CD8-positive, alpha-beta memory T cell (primary cell): ENCODE measurements around the gene TP53I13. TPM values are rescaled to one million over a fixed set of nuclear protein-coding genes. Genes with fewer than 3 reads are reported as not detected.

Experiments
- CTCF ChIA-PET: fragments of 350-600 bp; sonication (Branson Sonifier 250); formaldehyde crosslinking; loops from one replicate; lab custom pipeline; 2021; ENCODE audit warnings: antibody characterized with exemption; lab: Charles Lee
- POLR2A ChIA-PET: fragments of 350-600 bp; sonication (Branson Sonifier 250); formaldehyde crosslinking; loops from one replicate; lab custom pipeline; 2021; ENCODE audit warnings: antibody characterized with exemption; lab: Charles Lee
- DNase-seq, 5 donors: peaks; one replicate each; pipeline versions ENCODE4 v3.0.0 to v3.0.0-alpha.2; 2020 to 2022; ENCODE audit warnings: mixed read lengths in 1 of 5
- H3K27ac ChIP-seq: one replicate; pipeline ENCODE4 v1.7.0; 2013; ENCODE audit warnings: low read depth, mild to moderate bottlenecking, low read length, moderate library complexity
- H3K27me3 ChIP-seq: 2 replicates; pipeline ENCODE4 v1.7.0; 2013; ENCODE audit warnings: low read length, mild to moderate bottlenecking; ENCODE audit not compliant: insufficient read depth, poor library complexity, severe bottlenecking
- H3K36me3 ChIP-seq: 2 replicates; pipeline ENCODE4 v1.7.0; 2013; ENCODE audit warnings: mild to moderate bottlenecking, low read length, moderate library complexity; ENCODE audit not compliant: insufficient read depth
- H3K4me1 ChIP-seq: 2 replicates; pipeline ENCODE4 v1.7.0; 2013; ENCODE audit warnings: mild to moderate bottlenecking, low read length, moderate library complexity; ENCODE audit not compliant: insufficient read depth
- H3K4me3 ChIP-seq: 2 replicates; pipeline ENCODE4 v1.7.0; 2013; ENCODE audit warnings: mild to moderate bottlenecking, low read length
- H3K9me3 ChIP-seq: 2 replicates; pipeline ENCODE4 v1.7.0; 2013; ENCODE audit warnings: mild to moderate bottlenecking, low read length
- H3K27ac Mint-ChIP-seq, 8 donors: one replicate each; pipeline ENCODE4 v1.8.0; 2020 to 2021; ENCODE audit warnings: mixed read lengths in 8 of 8, mild to moderate bottlenecking in 6 of 8, inconsistent platforms in 3 of 8, moderate library complexity in 3 of 8
- H3K27me3 Mint-ChIP-seq, 2 donors: one replicate each; pipeline ENCODE4 v1.8.0; 2020 to 2021; ENCODE audit warnings: mixed read lengths in 2 of 2, mild to moderate bottlenecking in 1 of 2, moderate library complexity in 1 of 2
- H3K36me3 Mint-ChIP-seq, 3 donors: one replicate each; pipeline ENCODE4 v1.8.0; 2020 to 2021; ENCODE audit warnings: mixed read lengths in 3 of 3, inconsistent platforms in 1 of 3, mild to moderate bottlenecking in 1 of 3
- H3K4me1 Mint-ChIP-seq, 3 donors: one replicate each; pipeline ENCODE4 v1.8.0; 2020 to 2021; ENCODE audit warnings: mixed read lengths in 3 of 3, inconsistent platforms in 1 of 3, mild to moderate bottlenecking in 1 of 3
- H3K4me3 Mint-ChIP-seq, 7 donors: one replicate each; pipeline ENCODE4 v1.8.0; 2020 to 2021; ENCODE audit warnings: mixed read lengths in 7 of 7, mild to moderate bottlenecking in 6 of 7, moderate library complexity in 4 of 7, inconsistent platforms in 2 of 7
- H3K9me3 Mint-ChIP-seq, 5 donors: one replicate each; pipeline ENCODE4 v1.8.0; 2020 to 2022; ENCODE audit warnings: mixed read lengths in 5 of 5, mild to moderate bottlenecking in 3 of 5, moderate library complexity in 2 of 5, inconsistent platforms in 1 of 5
- polyA plus RNA-seq: library from polyadenylated mRNA; unstranded; fragments of 300-500 nt; fragmentation: Illumina TruSeq; gene quantifications from one replicate; pipeline ENCODE4 v1.2.3, GENCODE V29; 2021
- total RNA-seq, 2 experiments: library from RNA; stranded (reverse); gene quantifications; one replicate each; pipeline ENCODE4 v1.2.3, GENCODE V29; 2021

TP53I13 gene
- total and polyA plus RNA-seq, 3 experiments from 2014 or later: 33.1 to 75.5 (median 71.3) TPM

- Mint-ChIP-seq H3K4me3 (peak overlapping the region in 6 of 7 donors; percentile 51 to 78 (median 63)), H3K27ac (peak overlapping the region in 2 of 8 donors; percentile 43 to 46), H3K9me3 (no peaks in the 10 kb centered on the region), H3K4me1 (peaks cover 34 to 61% (median 46%) of the 10 kb centered on the region in 3 donors), H3K27me3 (no peaks in the 10 kb centered on the region), H3K36me3 (peaks cover 0 to 3% (median 2%) of the 10 kb centered on the region in 3 donors)
- Histone ChIP-seq H3K4me3 (no peak overlapping the region), H3K27me3 (no peaks in the 10 kb centered on the region), H3K4me1 (peaks cover 41% of the 10 kb centered on the region), H3K9me3 (no peaks in the 10 kb centered on the region), H3K36me3 (no peaks in the 10 kb centered on the region), H3K27ac (no peak overlapping the region)
- ChIA-PET CTCF (interaction anchor here (1.3 to 1.4 kb wide), 2 partner anchors 8 to 310 kb away, joined by 3 read pairs; no protein-coding TSS in a partner anchor), POLR2A (no interaction called here)
- no peak for DNase-seq
These were observed 52.4 kb downstream of the TP53I13 start for GRCh38 chr17:29620779-29621500.

- no peaks in the 10 kb centered on the region for H3K27me3 Mint-ChIP-seq
- H3K27ac Mint-ChIP-seq: peak overlapping the region in 3 of 8 donors; percentile 22 to 84 (median 76)
- CTCF ChIA-PET: interaction anchor here (1.3 to 1.4 kb wide), 2 partner anchors 9 to 309 kb away, joined by 3 read pairs; no protein-coding TSS in a partner anchor
- Histone ChIP-seq H3K4me3 (no peak overlapping the region), H3K36me3 (no peaks in the 10 kb centered on the region), H3K27me3 (no peaks in the 10 kb centered on the region), H3K4me1 (peaks cover 33% of the 10 kb centered on the region), H3K27ac (no peak overlapping the region), H3K9me3 (no peaks in the 10 kb centered on the region)
- H3K9me3 Mint-ChIP-seq: no peaks in the 10 kb centered on the region
- peak overlapping the region; percentile 60 to 93 (median 78) for H3K4me3 Mint-ChIP-seq
- peaks cover 0 to 6% (median 2%) of the 10 kb centered on the region in 3 donors for H3K36me3 Mint-ChIP-seq
- peaks cover 29 to 56% (median 42%) of the 10 kb centered on the region in 3 donors for H3K4me1 Mint-ChIP-seq
- no peak for DNase-seq
- POLR2A ChIA-PET: no interaction called here
These were observed 53.3 kb downstream of the TP53I13 start for GRCh38 chr17:29621751-29622194.

Other genes starting within 250 kb of the TP53I13 start
- 10 to 100 TPM; 41.9 to 42.1 TPM for gene TAOK1, start 178.3 kb upstream of the TP53I13 start, total RNA-seq
- 3.8 TPM for gene TAOK1, start 178.3 kb upstream of the TP53I13 start, polyA plus RNA-seq
- 10 to 100 TPM; 18.3 to 19.3 TPM for gene ABHD15, start 1.7 kb upstream of the TP53I13 start, total RNA-seq
- gene ABHD15, start 1.7 kb upstream of the TP53I13 start, polyA plus RNA-seq: 22.6 TPM
- gene GIT1, start 20.9 kb downstream of the TP53I13 start, total RNA-seq: 10 to 100 TPM; 69.7 to 69.8 TPM
- 25.7 TPM for gene GIT1, start 20.9 kb downstream of the TP53I13 start, polyA plus RNA-seq
- 10 to 100 TPM; 20.8 to 21.8 TPM for gene ANKRD13B, start 24.4 kb downstream of the TP53I13 start, total RNA-seq
- 0.35 TPM for gene ANKRD13B, start 24.4 kb downstream of the TP53I13 start, polyA plus RNA-seq
- gene CORO6, start 54.2 kb downstream of the TP53I13 start, total RNA-seq: 1 to 10 TPM; 2.5 to 2.9 TPM
- 0.17 TPM for gene CORO6, start 54.2 kb downstream of the TP53I13 start, polyA plus RNA-seq